ENCODE results near the gene INPP5D. TPM values are rescaled to one million over a fixed set of nuclear protein-coding genes. Genes with fewer than 3 reads are reported as not detected.
A peak's percentile ranks its signal among the peaks of the same experiment; 100 is the strongest.

INPP5D gene
- total and polyA plus RNA-seq, 12 donors, result 3.4 to 29.4 (median 14.3) TPM

DNA sequence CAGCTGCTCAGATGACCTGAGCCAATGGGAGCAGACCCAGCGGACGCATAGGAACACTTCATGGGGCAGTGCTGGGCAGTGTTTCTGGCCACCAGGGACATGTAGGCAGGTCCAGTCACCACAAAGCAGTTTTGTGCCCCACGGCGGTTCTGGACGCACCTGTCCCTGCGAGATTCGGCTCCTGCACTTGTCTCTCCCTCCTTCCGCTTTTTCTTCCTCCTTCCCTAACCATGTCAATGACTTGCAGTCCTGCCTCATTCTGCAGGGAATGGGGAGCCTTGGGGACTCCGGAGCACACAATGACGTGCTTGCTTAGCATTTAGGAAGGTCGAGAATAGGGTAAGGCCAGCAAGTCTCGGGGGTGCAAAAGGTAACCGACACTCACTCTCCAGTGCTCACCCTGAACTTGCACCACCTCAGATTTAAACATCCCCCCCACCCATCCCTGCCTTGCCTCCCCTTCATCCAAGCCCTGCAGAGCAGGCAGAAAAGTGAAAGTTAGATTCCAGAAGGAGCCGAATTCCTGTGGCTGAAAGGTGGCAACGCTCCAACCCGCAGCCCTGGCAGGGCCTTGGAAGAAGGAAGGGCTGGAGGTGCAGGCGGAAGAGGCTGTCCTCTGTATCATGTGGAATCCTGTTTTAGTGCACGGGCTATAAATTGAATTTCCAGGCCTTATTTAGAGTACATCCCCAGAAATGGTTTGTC lies 150.9 kb downstream of the INPP5D start:
- H3K36me3 ChIP-seq (replicated peaks in 1 of 2), result no peaks in the 10 kb centered on the region
- H3K9me3 ChIP-seq (replicated peaks in 1 of 3), result no peaks in the 10 kb centered on the region
- DNase-seq, result peak; percentile 55 to 84 (median 79)
- peak overlapping the region in 1 of 4 donors; percentile 25 for H3K4me3 ChIP-seq
- 54 to 61% (median 57%) methylated on average over 18 of the region's 18 CpGs for WGBS, 4 donors
- TF ChIP-seq, protein P1, sequence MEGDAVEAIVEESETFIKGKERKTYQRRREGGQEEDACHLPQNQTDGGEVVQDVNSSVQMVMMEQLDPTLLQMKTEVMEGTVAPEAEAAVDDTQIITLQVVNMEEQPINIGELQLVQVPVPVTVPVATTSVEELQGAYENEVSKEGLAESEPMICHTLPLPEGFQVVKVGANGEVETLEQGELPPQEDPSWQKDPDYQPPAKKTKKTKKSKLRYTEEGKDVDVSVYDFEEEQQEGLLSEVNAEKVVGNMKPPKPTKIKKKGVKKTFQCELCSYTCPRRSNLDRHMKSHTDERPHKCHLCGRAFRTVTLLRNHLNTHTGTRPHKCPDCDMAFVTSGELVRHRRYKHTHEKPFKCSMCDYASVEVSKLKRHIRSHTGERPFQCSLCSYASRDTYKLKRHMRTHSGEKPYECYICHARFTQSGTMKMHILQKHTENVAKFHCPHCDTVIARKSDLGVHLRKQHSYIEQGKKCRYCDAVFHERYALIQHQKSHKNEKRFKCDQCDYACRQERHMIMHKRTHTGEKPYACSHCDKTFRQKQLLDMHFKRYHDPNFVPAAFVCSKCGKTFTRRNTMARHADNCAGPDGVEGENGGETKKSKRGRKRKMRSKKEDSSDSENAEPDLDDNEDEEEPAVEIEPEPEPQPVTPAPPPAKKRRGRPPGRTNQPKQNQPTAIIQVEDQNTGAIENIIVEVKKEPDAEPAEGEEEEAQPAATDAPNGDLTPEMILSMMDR (IDR thresholded peaks at IDR 0.05), result no peak
- TF ChIP-seq POLR2A (IDR thresholded peaks at IDR 0.05), result no peak
- no peaks in the 10 kb centered on the region for H3K27me3 ChIP-seq
- intact Hi-C loops (cut with DNase I), result no loop called here
- peak overlapping the region in 1 of 5 donors; percentile 7 for H3K27ac ChIP-seq
- no peaks in the 10 kb centered on the region for H3K4me1 ChIP-seq (replicated peaks in 1 of 2)

DNA sequence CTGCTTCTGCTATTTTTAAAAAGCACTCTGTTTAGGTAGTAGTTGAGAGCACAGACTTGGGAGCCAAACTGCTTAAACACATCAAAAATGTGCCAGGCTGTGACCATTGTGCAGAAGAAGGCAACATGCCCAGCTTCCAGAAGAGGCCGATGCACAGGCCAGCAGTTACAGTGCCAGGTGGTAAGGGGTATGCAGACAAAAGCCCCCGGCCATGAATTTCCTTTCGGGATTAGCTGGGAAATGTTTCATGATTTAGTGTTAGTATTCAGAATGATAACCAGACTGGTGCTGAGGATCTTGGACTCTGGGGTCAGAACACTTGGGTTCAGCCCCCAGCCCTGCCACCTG lies 151.4 kb downstream of the INPP5D start:
- H3K4me3 ChIP-seq, result no peak overlapping the region
- peak overlapping the region in 1 of 5 donors; percentile 7 for H3K27ac ChIP-seq
- H3K36me3 ChIP-seq (replicated peaks in 1 of 2), result no peaks in the 10 kb centered on the region
- intact Hi-C loops (cut with DNase I), result no loop called here
- WGBS, 4 donors, result 75 to 88% (median 83%) methylated on average over 3 of the region's 3 CpGs
- TF ChIP-seq, protein P1 (IDR thresholded peaks at IDR 0.05), result no peak
- no peak for TF ChIP-seq POLR2A (IDR thresholded peaks at IDR 0.05)
- H3K4me1 ChIP-seq (replicated peaks in 1 of 2), result no peaks in the 10 kb centered on the region
- H3K27me3 ChIP-seq, result no peaks in the 10 kb centered on the region
- DNase-seq, result no peak
- no peaks in the 10 kb centered on the region for H3K9me3 ChIP-seq (replicated peaks in 1 of 3)

DNA sequence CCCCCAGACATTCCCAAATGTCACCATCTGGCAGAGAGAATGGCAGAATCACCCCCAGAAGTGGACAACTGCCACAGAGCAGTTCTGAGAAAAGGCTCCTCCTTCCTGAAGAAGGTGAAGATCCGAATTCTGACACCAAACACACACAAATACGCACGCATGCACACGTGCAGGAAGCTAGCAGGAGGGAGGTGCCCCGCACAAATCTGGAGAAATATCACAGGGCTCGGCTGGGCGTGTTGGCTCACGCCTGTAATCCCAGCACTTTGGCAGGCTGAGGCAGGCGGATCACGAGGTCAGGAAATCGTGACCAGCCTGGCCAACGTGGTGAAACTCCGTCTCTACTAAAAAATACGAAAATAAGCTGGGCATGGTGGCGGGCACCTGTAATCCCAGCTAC lies 152.9 kb downstream of the INPP5D start:
- TF ChIP-seq POLR2A (IDR thresholded peaks at IDR 0.05), result no peak
- TF ChIP-seq, protein P1 (IDR thresholded peaks at IDR 0.05), result no peak
- Histone ChIP-seq H3K4me3 (no peak overlapping the region), H3K4me1 (replicated peaks in 1 of 2) (no peaks in the 10 kb centered on the region), H3K36me3 (replicated peaks in 1 of 2) (no peaks in the 10 kb centered on the region), H3K27ac (no peak overlapping the region), H3K9me3 (replicated peaks in 1 of 3) (no peaks in the 10 kb centered on the region), H3K27me3 (no peaks in the 10 kb centered on the region)
- no peak for DNase-seq
- intact Hi-C loops (cut with DNase I), result no loop called here
- WGBS, 4 donors, result 87 to 91% (median 89%) methylated on average over 15 of the region's 15 CpGs

DNA sequence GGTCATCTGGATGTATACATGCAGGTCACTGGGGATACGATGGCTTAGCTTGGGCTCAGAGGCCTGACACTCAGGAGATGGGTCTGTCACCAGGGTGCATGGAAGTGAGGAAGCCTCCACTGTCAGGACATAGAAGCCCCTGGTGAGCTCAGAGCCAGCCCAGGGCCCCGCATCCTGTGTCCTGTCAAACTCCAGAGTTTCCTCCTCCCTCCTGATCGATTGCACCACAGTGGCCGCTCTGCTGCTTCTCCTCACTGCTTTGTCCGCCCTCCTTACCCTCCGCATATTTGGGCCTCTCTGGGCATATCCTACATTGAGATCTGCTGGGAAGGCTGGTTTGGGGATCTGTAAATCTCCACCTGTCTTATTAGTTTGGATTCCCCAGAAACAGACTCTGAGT lies 153.8 kb downstream of the INPP5D start:
- Histone ChIP-seq H3K27me3 (no peaks in the 10 kb centered on the region), H3K9me3 (replicated peaks in 1 of 3) (no peaks in the 10 kb centered on the region), H3K4me3 (no peak overlapping the region), H3K4me1 (replicated peaks in 1 of 2) (no peaks in the 10 kb centered on the region), H3K36me3 (replicated peaks in 1 of 2) (no peaks in the 10 kb centered on the region), H3K27ac (no peak overlapping the region)
- no peak for DNase-seq
- TF ChIP-seq, protein P1 (IDR thresholded peaks at IDR 0.05), result no peak
- TF ChIP-seq POLR2A (IDR thresholded peaks at IDR 0.05), result no peak
- intact Hi-C loops (cut with DNase I), result no loop called here
- 65 to 88% (median 87%) methylated on average over 6 of the region's 6 CpGs for WGBS, 4 donors
